ENCODE measurements around the gene CDC16.

DNA sequence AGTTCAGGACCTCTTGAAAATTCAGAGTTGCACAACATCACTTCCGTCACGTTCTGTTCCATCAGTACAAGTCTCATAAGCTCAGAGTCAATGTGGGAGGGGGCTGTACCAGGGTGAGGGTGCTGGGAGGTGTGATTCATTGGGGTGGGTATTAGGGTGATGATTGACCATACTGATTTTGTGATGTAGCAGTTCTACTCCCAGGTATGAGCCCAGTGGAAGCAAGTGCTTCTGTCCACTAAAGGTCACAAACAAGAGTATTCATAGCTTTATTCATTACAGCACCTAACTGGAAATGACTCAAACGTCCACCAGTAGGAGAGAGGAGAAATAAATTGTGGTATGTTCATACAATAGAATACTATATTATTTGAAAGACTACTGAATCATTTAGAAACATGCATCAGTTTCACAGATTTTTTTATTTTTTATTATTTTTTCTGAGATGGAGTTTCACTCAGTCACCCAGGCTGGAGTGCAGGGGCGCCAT, 34.6 kb downstream of the CDC16 start:
- TF ChIP-seq EZH2 (conservative IDR thresholded peaks at IDR 0.05; ENCODE audit: low read depth, low read length) (no peak), PLRG1 (conservative IDR thresholded peaks at IDR 0.05) (no peak), ZNF510 (CRISPR knock-in tag; IDR thresholded peaks at IDR 0.05; ENCODE audit: low read depth) (no peak), FOXC1 (CRISPR knock-in tag; IDR thresholded peaks at IDR 0.05; ENCODE audit: borderline replicate concordance) (no peak), NAIF1 (CRISPR knock-in tag; IDR thresholded peaks at IDR 0.05; ENCODE audit: borderline replicate concordance) (no peak), MATR3 (CRISPR knock-in tag; IDR thresholded peaks at IDR 0.05) (no peak), CEBPB (IDR thresholded peaks at IDR 0.05; ENCODE audit: borderline replicate concordance, low read depth, low read length) (no peak)
- TF ChIP-seq, protein P1, sequence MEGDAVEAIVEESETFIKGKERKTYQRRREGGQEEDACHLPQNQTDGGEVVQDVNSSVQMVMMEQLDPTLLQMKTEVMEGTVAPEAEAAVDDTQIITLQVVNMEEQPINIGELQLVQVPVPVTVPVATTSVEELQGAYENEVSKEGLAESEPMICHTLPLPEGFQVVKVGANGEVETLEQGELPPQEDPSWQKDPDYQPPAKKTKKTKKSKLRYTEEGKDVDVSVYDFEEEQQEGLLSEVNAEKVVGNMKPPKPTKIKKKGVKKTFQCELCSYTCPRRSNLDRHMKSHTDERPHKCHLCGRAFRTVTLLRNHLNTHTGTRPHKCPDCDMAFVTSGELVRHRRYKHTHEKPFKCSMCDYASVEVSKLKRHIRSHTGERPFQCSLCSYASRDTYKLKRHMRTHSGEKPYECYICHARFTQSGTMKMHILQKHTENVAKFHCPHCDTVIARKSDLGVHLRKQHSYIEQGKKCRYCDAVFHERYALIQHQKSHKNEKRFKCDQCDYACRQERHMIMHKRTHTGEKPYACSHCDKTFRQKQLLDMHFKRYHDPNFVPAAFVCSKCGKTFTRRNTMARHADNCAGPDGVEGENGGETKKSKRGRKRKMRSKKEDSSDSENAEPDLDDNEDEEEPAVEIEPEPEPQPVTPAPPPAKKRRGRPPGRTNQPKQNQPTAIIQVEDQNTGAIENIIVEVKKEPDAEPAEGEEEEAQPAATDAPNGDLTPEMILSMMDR (CRISPR knock-in tag; IDR thresholded peaks at IDR 0.05), result no peak
- TF ChIP-seq, protein P2, sequence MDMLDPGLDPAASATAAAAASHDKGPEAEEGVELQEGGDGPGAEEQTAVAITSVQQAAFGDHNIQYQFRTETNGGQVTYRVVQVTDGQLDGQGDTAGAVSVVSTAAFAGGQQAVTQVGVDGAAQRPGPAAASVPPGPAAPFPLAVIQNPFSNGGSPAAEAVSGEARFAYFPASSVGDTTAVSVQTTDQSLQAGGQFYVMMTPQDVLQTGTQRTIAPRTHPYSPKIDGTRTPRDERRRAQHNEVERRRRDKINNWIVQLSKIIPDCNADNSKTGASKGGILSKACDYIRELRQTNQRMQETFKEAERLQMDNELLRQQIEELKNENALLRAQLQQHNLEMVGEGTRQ (IDR thresholded peaks at IDR 0.05; ENCODE audit: low read depth, low read length), result no peak
- TF ChIP-seq, protein P2 (CRISPR knock-in tag; IDR thresholded peaks at IDR 0.05; ENCODE audit: borderline replicate concordance), result no peak
- TF ChIP-seq, protein P3, sequence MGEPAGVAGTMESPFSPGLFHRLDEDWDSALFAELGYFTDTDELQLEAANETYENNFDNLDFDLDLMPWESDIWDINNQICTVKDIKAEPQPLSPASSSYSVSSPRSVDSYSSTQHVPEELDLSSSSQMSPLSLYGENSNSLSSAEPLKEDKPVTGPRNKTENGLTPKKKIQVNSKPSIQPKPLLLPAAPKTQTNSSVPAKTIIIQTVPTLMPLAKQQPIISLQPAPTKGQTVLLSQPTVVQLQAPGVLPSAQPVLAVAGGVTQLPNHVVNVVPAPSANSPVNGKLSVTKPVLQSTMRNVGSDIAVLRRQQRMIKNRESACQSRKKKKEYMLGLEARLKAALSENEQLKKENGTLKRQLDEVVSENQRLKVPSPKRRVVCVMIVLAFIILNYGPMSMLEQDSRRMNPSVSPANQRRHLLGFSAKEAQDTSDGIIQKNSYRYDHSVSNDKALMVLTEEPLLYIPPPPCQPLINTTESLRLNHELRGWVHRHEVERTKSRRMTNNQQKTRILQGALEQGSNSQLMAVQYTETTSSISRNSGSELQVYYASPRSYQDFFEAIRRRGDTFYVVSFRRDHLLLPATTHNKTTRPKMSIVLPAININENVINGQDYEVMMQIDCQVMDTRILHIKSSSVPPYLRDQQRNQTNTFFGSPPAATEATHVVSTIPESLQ (CRISPR knock-in tag; conservative IDR thresholded peaks at IDR 0.05), result no peak
